ENCODE measurements around the gene FERMT1.

The FERMT1 gene, protein sequence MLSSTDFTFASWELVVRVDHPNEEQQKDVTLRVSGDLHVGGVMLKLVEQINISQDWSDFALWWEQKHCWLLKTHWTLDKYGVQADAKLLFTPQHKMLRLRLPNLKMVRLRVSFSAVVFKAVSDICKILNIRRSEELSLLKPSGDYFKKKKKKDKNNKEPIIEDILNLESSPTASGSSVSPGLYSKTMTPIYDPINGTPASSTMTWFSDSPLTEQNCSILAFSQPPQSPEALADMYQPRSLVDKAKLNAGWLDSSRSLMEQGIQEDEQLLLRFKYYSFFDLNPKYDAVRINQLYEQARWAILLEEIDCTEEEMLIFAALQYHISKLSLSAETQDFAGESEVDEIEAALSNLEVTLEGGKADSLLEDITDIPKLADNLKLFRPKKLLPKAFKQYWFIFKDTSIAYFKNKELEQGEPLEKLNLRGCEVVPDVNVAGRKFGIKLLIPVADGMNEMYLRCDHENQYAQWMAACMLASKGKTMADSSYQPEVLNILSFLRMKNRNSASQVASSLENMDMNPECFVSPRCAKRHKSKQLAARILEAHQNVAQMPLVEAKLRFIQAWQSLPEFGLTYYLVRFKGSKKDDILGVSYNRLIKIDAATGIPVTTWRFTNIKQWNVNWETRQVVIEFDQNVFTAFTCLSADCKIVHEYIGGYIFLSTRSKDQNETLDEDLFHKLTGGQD

GRCh38 chr20:6122873-6123648 lies at the start of gene FERMT1:
TSS of gene FERMT1 (minus strand) at chr20:6123030. CDS start at chr20:6119554, 3,476 bp downstream.
- peak; percentile 71 for DNase-seq (ENCODE audit: low read depth)

- DNase-seq (ENCODE audit: low read depth): peak; percentile 41
Measured at GRCh38 chr20:6169251-6169650, 46.4 kb upstream of the FERMT1 start.

DNA sequence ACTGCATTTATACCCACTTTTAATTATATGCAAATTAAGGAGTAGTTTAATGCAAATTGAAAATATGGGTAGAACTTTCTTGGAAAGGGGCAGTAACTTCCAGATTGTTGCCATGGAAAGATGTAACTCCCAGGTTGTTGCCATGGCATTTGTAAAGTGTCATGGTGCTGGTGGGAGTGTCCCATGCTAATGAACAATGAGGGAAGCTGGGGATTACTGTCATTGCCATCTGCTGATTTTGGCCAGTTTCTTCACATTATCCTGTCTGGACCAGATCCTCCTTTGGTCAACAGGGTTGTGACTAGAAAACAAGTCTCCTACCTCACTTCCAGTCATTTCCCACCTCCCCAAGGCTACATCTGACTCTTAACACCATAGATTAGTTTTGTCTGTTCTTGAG lies 45.4 kb upstream of the FERMT1 start:
- no peak for DNase-seq (ENCODE audit: low read depth)

GRCh38 chr20:6165346-6165745 lies 42.5 kb upstream of the FERMT1 start:
- DNase-seq (ENCODE audit: low read depth): no peak

GRCh38 chr20:6164421-6165341 lies 41.9 kb upstream of the FERMT1 start:
- DNase-seq (ENCODE audit: low read depth): peak; percentile 52

GRCh38 chr20:6160736-6161135 lies 37.9 kb upstream of the FERMT1 start:
- no peak for DNase-seq (ENCODE audit: low read depth)

- DNase-seq (ENCODE audit: low read depth): no peak
Measured at GRCh38 chr20:6157345-6157744, 34.5 kb upstream of the FERMT1 start.

DNA sequence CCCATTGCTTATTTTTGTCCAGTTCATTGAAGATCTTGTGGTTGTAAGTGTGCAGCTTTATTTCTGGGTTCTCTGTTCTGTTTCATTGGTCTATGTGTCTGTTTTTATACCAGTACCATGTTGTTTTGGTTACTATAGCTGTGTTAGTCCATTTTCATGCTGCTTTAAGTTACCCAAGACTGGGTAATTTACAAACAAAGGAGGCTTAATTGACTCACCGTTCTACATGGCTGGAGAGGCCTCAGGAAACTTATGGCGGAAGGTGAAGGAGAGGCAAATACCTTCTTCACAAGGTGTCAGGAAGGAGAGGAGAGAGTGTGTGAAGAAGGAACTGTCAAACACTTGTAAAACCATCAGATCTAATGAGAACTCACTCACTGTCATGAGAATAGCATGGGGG lies 29.9 kb upstream of the FERMT1 start:
- no peak for DNase-seq (ENCODE audit: low read depth)

- DNase-seq (ENCODE audit: low read depth): no peak
Measured at GRCh38 chr20:6148073-6148472, 25.2 kb upstream of the FERMT1 start.

GRCh38 chr20:6142348-6142993 lies 19.6 kb upstream of the FERMT1 start:
- peak; percentile 34 for DNase-seq (ENCODE audit: low read depth)

GRCh38 chr20:6140947-6141346 lies 18.1 kb upstream of the FERMT1 start:
- DNase-seq (ENCODE audit: low read depth): no peak

DNA sequence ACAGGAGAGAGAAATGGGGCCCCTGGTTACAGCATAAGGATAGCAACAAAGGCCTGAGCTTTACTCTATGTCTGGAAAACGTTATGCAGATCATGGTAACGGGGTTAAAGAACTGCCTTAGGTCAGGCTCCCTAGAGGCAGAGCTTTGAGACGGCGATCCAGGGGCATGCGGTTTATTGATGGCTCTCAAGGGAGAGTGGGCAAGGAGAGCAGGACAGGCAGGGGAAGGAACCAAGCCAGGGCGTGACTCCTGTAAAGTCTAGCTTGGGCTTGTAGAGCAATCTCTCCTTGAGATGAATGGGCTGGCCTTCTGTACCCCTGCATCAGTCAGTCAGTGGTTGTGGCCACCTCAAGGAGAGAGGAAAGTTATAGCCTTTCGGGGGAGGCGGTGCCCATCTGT lies 12.5 kb upstream of the FERMT1 start:
- no peak for DNase-seq (ENCODE audit: low read depth)

DNA sequence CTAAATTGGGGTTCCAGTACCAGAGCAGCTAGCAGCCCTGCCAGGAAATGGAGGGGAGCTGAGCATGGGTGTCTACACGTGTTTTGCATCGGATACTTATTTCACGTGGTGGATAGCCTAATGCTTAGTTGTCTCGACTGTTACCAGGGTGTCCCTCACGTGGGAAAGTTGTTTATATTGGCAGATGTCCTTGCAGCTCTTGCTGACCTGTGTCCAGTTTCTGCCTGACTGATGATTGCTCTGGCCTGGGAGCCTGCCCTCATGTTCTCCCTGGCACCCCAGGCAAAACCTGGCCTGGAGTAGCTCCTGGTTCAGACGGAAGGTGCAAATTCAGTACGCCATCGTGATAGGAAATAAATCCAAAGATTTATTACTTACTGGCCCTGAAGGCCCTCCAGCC lies 11.8 kb upstream of the FERMT1 start:
- no peak for DNase-seq (ENCODE audit: low read depth)

DNA sequence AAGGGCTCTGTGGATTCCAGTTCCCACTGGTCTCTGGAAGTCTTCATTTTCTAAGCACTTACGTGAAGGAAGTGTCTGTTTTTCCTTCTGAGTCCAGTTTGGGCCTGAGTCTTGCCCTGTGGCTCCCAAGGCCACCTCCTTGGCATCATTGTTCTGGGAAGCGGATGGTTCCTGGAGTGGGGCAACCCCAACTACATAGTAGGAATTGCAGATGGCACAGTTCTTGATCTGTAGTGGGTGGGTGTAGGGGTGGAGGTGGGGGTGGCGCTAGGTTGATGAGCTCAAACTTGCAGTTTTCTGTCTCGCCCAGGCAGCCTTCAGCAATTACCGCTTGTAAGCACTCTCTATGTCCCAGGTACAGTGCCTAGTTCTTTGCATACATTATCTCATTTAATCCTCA lies 7.2 kb upstream of the FERMT1 start:
- DNase-seq (ENCODE audit: low read depth): no peak

GRCh38 chr20:6127825-6128224 lies 5.0 kb upstream of the FERMT1 start:
- DNase-seq (ENCODE audit: low read depth): no peak

DNA sequence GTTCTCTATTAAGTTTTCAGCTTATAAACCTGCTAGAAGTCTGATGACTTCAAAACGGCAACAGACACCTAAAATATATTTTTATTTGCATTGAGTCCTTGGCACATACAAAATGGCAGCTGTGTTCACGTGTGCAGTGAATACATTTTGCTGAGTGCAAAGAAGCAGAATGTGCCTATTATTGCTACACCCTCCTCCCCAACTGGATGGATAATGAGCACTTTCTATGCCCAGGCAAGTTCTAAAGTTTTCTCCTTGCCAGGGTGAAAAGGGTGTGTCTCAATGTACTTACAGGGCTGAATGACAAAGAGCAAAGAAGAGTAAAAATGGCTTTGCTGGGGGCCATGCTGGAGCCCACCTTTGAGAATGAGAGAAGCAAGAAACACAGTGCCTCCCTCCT lies 4.0 kb upstream of the FERMT1 start:
- no peak for DNase-seq (ENCODE audit: low read depth)

DNA sequence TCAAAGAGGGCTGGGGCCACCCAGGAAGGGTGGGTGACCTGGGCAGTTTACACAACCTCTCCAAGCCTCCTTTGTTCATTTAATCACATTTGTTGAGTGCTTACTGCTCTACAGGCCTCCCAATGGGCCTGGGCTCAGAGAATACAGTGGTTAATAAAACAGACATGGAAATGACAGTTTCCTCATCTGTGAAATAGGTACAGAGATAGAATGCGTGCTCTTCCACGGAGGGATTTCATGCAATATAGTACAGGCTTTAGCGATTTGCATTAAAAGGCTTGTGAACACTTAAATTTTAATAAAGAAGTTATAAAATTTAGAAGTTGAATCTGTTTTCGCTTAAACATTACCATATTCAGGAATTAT lies 802 bp upstream of the FERMT1 start:
- DNase-seq (ENCODE audit: low read depth): no peak

GRCh38 chr20:6122111-6122872 lies 538 bp downstream of the FERMT1 start:
- DNase-seq (ENCODE audit: low read depth): peak; percentile 22

- no peak for DNase-seq (ENCODE audit: low read depth)
Measured at GRCh38 chr20:6121504-6121903, 1.3 kb downstream of the FERMT1 start.

GRCh38 chr20:6120491-6120988 lies 2.3 kb downstream of the FERMT1 start:
- no peak for DNase-seq (ENCODE audit: low read depth)

Measured in fibroblast of gingiva (primary cell).